Astrocyte of the hippocampus (primary cell): ENCODE measurements around the gene CCT3.

Experiments used
- DNase-seq: peaks from one replicate; pipeline ENCODE4 v3.0.0; 2011; ENCODE audit warnings: low read depth, low spot score

Gene CCT3

GRCh38 chr1:156282479-156283222 lies 55.4 kb downstream of the CCT3 start, which contains the start of gene SMG5:
Gene SMG5, minus strand, starts transcription at chr1:156282825. Its CDS starts 145 bp downstream, at chr1:156282680.
- DNase-seq = peak; percentile 99

GRCh38 chr1:156281693-156282478 lies 56.2 kb downstream of the CCT3 start:
- peak; percentile 36 for DNase-seq

GRCh38 chr1:156281281-156281680 lies 56.8 kb downstream of the CCT3 start:
- peak; percentile 52 for DNase-seq

DNA sequence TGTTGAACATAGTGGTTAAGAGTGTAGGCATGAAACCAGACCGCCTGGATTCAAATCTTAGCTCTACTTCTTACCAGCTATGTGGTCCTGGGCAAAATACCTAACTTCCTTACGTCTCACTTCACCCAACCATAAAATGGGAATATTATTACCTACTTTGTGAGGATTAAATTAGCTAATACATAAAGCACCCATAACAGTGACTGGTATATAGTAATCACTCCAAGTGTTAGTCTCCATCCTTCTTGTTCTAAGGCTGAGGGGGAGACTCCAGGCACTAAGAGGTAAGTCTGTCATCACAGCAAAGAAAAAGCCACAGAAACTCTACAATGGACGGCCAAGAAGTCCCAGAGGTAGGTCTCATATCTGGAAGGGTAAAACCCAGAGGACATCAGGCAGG lies 58.3 kb downstream of the CCT3 start:
- DNase-seq = no peak

DNA sequence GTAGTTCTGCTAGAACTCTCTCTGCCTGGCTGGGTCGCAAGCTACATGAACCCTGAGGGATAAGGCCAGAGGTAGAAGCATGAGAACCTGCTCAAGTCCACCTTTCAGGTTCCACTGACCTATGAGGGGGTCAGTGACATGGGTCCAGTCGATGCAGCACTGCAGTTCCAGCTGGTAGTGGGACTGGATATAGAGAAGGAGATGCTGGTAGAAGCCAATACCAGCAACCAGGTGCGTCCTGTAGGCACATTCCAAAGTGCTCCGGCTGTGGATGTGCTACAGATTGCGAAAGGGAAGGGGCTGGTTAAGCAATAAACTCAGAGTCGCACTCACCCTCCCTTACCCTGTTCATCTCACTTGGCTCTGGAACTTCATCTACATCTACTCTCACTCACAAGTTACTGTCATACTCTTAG lies 61.1 kb downstream of the CCT3 start:
- no peak for DNase-seq

DNA sequence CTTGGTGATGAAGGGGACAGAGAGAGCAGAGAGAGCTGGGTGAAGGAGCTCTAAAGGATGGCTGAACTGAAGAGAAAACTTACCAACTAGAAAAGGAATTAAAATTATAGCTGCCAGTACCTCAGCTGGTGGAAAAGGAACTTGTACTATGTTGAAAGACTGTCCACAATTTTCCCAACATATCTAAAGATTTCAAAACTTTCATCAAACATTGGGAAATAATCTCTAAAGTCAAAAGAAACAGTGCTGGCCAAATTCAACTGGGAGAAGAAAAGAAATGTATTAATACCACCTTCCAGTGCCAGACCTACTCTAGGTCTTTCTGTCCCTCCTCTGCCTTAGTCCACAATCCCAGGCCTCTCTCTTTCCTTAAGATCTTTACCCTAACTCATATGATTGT lies 61.6 kb downstream of the CCT3 start:
- no peak for DNase-seq

DNA sequence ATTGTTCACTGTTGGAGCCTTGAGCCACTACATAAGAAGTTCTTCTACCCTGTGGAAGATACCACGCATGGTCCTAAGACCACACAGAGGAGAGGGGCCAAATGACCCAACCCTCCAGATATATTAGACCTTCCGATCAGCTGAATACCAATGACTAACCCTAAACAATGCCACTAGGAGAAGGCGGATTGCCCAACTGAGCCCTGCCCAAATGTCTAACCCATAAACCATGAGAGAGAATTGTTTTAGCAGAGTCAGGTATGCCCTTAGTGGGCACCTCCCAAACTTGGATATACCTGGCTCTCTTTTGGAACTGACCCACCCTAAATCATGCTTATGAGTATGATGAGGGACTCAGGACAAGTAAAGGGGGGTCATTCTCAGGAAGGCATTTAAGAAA lies 67.8 kb downstream of the CCT3 start:
- DNase-seq = no peak

DNA sequence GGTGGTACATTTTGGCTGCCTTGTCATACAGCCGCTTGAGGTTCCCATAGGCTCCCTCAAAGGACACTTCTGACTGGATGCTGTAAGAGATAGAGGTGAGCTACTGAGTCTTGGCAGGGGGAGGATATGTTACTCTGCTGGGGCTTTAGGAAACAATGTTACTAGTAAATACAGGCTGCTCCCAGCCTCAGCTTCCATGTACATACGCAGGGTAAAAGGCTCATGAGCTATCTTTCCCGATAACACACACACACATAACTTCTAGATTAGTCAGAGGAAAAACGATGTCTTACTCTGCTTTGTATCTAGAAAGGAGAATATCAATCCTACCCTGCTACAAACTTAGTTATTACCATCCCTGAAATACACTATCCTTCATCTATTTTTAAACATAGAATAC lies 69.8 kb downstream of the CCT3 start:
- peak; percentile 31 for DNase-seq

- DNase-seq = no peak
Observed at GRCh38 chr1:156266051-156266450, 72.0 kb downstream of the CCT3 start.

DNA sequence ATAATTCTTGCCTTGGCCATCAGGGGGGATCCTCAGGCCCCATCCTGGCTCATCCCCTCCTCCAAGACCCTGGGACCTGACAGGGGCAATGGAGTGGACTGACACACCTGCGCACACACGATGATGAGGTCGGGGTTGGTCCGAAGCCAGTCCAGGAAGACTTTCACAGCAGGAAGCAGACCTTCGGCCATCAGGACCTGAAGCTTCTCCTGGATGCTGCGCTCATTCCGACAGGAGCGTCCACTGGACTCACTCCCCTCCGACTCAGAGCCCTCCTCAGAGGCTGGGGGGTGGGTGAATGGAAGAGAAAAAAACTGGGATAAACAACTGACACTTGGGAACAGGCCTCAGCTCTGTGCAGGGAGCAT lies 74.8 kb downstream of the CCT3 start:
- DNase-seq = no peak

GRCh38 chr1:156262461-156263287 lies 75.4 kb downstream of the CCT3 start:
- DNase-seq = peak; percentile 93

DNA sequence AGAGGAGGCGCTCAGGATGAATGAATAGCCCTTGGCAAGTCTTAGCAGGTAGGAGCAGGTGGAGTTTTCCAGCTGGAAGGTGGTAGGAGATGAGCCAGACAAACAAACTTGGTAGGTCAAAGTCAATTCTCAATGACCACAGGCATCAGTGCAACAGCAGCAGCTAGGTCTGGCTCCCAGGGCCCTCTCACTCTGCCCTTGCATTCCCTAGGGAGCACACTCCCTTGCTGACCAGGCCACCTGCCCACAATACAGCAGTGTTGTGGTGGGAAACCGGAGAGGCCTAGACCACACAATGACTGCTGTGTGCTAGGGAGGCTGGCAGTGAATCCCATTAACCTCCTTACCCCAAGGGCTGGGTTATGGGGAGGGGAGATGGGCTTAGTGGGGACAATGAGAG lies 77.2 kb downstream of the CCT3 start:
- peak; percentile 47 for DNase-seq

DNA sequence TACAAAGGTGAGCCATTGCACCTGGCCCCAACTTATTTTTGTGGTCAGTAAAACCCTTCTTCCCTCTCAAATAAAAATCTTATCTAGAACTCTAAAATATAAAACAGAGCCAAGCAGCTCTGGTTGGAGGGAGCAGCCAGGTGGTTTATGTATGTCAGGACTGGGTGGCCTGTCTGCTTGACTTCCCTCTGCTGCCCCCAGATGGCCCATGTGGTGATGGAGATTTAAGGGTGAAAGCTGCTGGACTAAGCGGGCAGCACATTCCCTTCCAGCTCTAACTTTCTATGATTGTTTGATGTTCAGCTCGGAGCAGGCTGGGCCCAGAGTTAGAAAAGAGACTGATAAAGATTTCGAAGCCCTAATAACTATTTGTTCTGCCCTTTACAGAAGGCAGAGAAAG lies 78.3 kb downstream of the CCT3 start:
- no peak for DNase-seq
